ENCODE data around the gene PODN. TPM values are rescaled to one million over a fixed set of nuclear protein-coding genes. Genes with fewer than 3 reads are reported as not detected.

PODN gene
- total RNA-seq, 1 experiment from 2014 or later = 0.17 TPM

DNA sequence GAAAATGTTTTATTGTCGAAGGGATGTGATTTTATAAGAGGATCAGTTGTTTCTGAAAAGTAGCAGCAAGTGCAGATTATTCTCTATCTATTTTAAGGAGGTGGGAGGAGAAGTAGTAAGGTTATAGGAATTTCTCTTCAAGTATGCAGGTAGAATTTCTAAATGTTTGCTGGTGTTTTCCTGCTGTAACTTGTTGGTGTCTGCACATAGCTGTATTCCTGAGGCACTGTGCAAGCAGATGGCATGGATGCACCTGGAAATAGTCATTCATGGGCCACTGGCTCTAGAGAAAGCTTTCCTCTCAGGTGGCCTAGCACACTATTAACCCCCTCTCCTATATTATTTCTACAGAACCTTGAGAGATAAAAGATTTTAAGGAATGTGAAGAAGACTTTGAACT is 30.3 kb upstream of the PODN start:
- Histone ChIP-seq H3K14ac (ENCODE audit: insufficient read depth, low read length) (no peak overlapping the region), H4K91ac (ENCODE audit: insufficient read length, low read depth, low read length) (no peak overlapping the region), H2AK5ac (ENCODE audit: insufficient read length, low read length) (no peak overlapping the region), H3K4me2 (ENCODE audit: insufficient read depth, insufficient read length, low read length) (no peak overlapping the region), H3K79me1 (ENCODE audit: insufficient read depth, low read depth, low read length, poor library complexity, severe bottlenecking) (no peaks in the 10 kb centered on the region), H3K18ac (ENCODE audit: insufficient read length, low read depth, low read length) (no peak overlapping the region), H3K9me3 (ENCODE audit: control insufficient read depth, low read depth, low read length) (no peaks in the 10 kb centered on the region), H2BK12ac (ENCODE audit: insufficient read length, low read depth, low read length) (no peak overlapping the region), H4K8ac (replicated peaks; ENCODE audit: insufficient read length, low read depth, low read length) (no peak overlapping the region), H2BK20ac (ENCODE audit: low read depth, low read length, poor library complexity, severe bottlenecking) (no peak overlapping the region), H3T11ph (ENCODE audit: low read length) (no peak overlapping the region), H3K79me2 (ENCODE audit: insufficient read depth, low read length) (no peaks in the 10 kb centered on the region), H3K23me2 (ENCODE audit: insufficient read length, low read depth, low read length, poor library complexity, severe bottlenecking) (no peaks in the 10 kb centered on the region), H3K27me3 (ENCODE audit: insufficient read depth, low read length) (no peaks in the 10 kb centered on the region), H3K23ac (ENCODE audit: insufficient read length, low read depth, low read length) (no peak overlapping the region), H3K4ac (ENCODE audit: low read depth, low read length) (no peak overlapping the region), H2AFZ (ENCODE audit: low read length) (no peak overlapping the region), H2BK15ac (ENCODE audit: low read depth, low read length) (no peak overlapping the region), H4K20me1 (ENCODE audit: control insufficient read depth, insufficient read depth, insufficient read length) (no peaks in the 10 kb centered on the region), H4K5ac (ENCODE audit: insufficient read length, low read depth, low read length) (no peak overlapping the region), H2BK5ac (ENCODE audit: insufficient read length, low read length) (no peak overlapping the region), H3K56ac (ENCODE audit: insufficient read length, low read depth, low read length) (no peak overlapping the region), H3K9ac (ENCODE audit: extremely low read depth, insufficient read length, low read length) (no peak overlapping the region), H3K27ac (ENCODE audit: insufficient read length, low read depth, low read length) (no peak overlapping the region), H2BK120ac (ENCODE audit: low read depth, low read length, poor library complexity, severe bottlenecking) (no peak overlapping the region), H3K4me1 (ENCODE audit: insufficient read depth, low read length) (no peaks in the 10 kb centered on the region)
- Mint-ChIP-seq H3K4me1 (no peaks in the 10 kb centered on the region), H3K4me3 (no peak overlapping the region), H3K27ac (no peak overlapping the region), H3K9me3 (no peaks in the 10 kb centered on the region), H3K36me3 (ENCODE audit: insufficient read depth in 1 of 3, low read depth in 3 of 3) (peaks cover 0 to 9% (median 5%) of the 10 kb centered on the region in 3 experiments; a peak in 4 of 7 replicates), H3K27me3 (ENCODE audit: low read depth) (no peaks in the 10 kb centered on the region)
- DNase-seq = no peak
- TF ChIP-seq, protein P1, sequence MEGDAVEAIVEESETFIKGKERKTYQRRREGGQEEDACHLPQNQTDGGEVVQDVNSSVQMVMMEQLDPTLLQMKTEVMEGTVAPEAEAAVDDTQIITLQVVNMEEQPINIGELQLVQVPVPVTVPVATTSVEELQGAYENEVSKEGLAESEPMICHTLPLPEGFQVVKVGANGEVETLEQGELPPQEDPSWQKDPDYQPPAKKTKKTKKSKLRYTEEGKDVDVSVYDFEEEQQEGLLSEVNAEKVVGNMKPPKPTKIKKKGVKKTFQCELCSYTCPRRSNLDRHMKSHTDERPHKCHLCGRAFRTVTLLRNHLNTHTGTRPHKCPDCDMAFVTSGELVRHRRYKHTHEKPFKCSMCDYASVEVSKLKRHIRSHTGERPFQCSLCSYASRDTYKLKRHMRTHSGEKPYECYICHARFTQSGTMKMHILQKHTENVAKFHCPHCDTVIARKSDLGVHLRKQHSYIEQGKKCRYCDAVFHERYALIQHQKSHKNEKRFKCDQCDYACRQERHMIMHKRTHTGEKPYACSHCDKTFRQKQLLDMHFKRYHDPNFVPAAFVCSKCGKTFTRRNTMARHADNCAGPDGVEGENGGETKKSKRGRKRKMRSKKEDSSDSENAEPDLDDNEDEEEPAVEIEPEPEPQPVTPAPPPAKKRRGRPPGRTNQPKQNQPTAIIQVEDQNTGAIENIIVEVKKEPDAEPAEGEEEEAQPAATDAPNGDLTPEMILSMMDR (conservative IDR thresholded peaks at IDR 0.05) = no peak
- no CpG with 5 or more reads among the region's 1 CpG for WGBS (ENCODE audit: extremely low coverage, insufficient read length, low lambda C conversion rate)

Measured in H9 (cell line).